ENCODE results near the gene NLGN1. TPM values are rescaled to one million over a fixed set of nuclear protein-coding genes. Genes with fewer than 3 reads are reported as not detected.

The NLGN1 gene
- total RNA-seq, 1 donor from 2014 or later = 50.2 TPM

GRCh38 chr3:174020156-174020555 is 622.6 kb downstream of the NLGN1 start:
- DNase-seq = no peak
- Mint-ChIP-seq H3K36me3 (ENCODE audit: unreplicated experiment) (peaks cover 13% of the 10 kb centered on the region), H3K4me1 (ENCODE audit: low read depth, unreplicated experiment) (peaks cover 28% of the 10 kb centered on the region), H3K27me3 (ENCODE audit: unreplicated experiment) (peaks cover 3% of the 10 kb centered on the region), H3K9me3 (ENCODE audit: unreplicated experiment) (peaks cover 13% of the 10 kb centered on the region), H3K27ac (ENCODE audit: unreplicated experiment) (no peak overlapping the region), H3K4me3 (ENCODE audit: unreplicated experiment) (no peak overlapping the region)
- no peak for TF ChIP-seq CTCF (IDR thresholded peaks at IDR 0.05; ENCODE audit: partially characterized antibody, unreplicated experiment)

- Mint-ChIP-seq H3K27me3 (ENCODE audit: unreplicated experiment) (peaks cover 3% of the 10 kb centered on the region), H3K4me1 (ENCODE audit: low read depth, unreplicated experiment) (peaks cover 32% of the 10 kb centered on the region), H3K36me3 (ENCODE audit: unreplicated experiment) (peaks cover 8% of the 10 kb centered on the region), H3K4me3 (ENCODE audit: unreplicated experiment) (peak overlapping the region; percentile 77), H3K9me3 (ENCODE audit: unreplicated experiment) (peaks cover 19% of the 10 kb centered on the region), H3K27ac (ENCODE audit: unreplicated experiment) (peak overlapping the region; percentile 97)
- DNase-seq = peak; percentile 24
- no peak for TF ChIP-seq CTCF (IDR thresholded peaks at IDR 0.05; ENCODE audit: partially characterized antibody, unreplicated experiment)
These were observed 625.9 kb downstream of the NLGN1 start for GRCh38 chr3:174023421-174023820.

- Mint-ChIP-seq H3K4me1 (ENCODE audit: low read depth, unreplicated experiment) (peaks cover 13% of the 10 kb centered on the region), H3K27me3 (ENCODE audit: unreplicated experiment) (peaks cover 3% of the 10 kb centered on the region)
- TF ChIP-seq CTCF (IDR thresholded peaks at IDR 0.05; ENCODE audit: partially characterized antibody, unreplicated experiment) = no peak
These were observed 631.1 kb downstream of the NLGN1 start for GRCh38 chr3:174028673-174029072.

GRCh38 chr3:174035328-174035886 is 637.9 kb downstream of the NLGN1 start:
- H3K36me3 Mint-ChIP-seq (ENCODE audit: unreplicated experiment) = no peaks in the 10 kb centered on the region
- peaks cover 1% of the 10 kb centered on the region for H3K27me3 Mint-ChIP-seq (ENCODE audit: unreplicated experiment)
- TF ChIP-seq CTCF (IDR thresholded peaks at IDR 0.05; ENCODE audit: partially characterized antibody, unreplicated experiment) = no peak
- no peak overlapping the region for H3K4me3 Mint-ChIP-seq (ENCODE audit: unreplicated experiment)
- no peaks in the 10 kb centered on the region for H3K4me1 Mint-ChIP-seq (ENCODE audit: low read depth, unreplicated experiment)
- H3K27ac Mint-ChIP-seq (ENCODE audit: unreplicated experiment) = no peak overlapping the region
- H3K9me3 Mint-ChIP-seq (ENCODE audit: unreplicated experiment) = no peaks in the 10 kb centered on the region
- DNase-seq = no peak

More at GRCh38 chr3:174028673-174029072, 631.1 kb downstream of the NLGN1 start:
- peaks cover 14% of the 10 kb centered on the region for H3K9me3 Mint-ChIP-seq (ENCODE audit: unreplicated experiment)
- H3K27ac Mint-ChIP-seq (ENCODE audit: unreplicated experiment) = no peak overlapping the region
- DNase-seq = no peak
- H3K36me3 Mint-ChIP-seq (ENCODE audit: unreplicated experiment) = peaks cover 17% of the 10 kb centered on the region
- no peak overlapping the region for H3K4me3 Mint-ChIP-seq (ENCODE audit: unreplicated experiment)

- TF ChIP-seq CTCF (IDR thresholded peaks at IDR 0.05; ENCODE audit: partially characterized antibody, unreplicated experiment) = no peak
These were observed 648.8 kb downstream of the NLGN1 start for GRCh38 chr3:174046311-174046710.

More at GRCh38 chr3:174046311-174046710, 648.8 kb downstream of the NLGN1 start:
- Mint-ChIP-seq H3K27me3 (ENCODE audit: unreplicated experiment) (peaks cover 1% of the 10 kb centered on the region), H3K36me3 (ENCODE audit: unreplicated experiment) (peaks cover 12% of the 10 kb centered on the region), H3K4me3 (ENCODE audit: unreplicated experiment) (no peak overlapping the region), H3K9me3 (ENCODE audit: unreplicated experiment) (no peaks in the 10 kb centered on the region), H3K27ac (ENCODE audit: unreplicated experiment) (no peak overlapping the region), H3K4me1 (ENCODE audit: low read depth, unreplicated experiment) (no peaks in the 10 kb centered on the region)
- DNase-seq = no peak
